RKO (cell line): ENCODE measurements around the gene KCNQ1.

Experiments used
- DNase-seq: peaks from one replicate; pipeline ENCODE4 v3.0.0-alpha.2; 2016; ENCODE audit warnings: low spot score

The KCNQ1 gene

DNA sequence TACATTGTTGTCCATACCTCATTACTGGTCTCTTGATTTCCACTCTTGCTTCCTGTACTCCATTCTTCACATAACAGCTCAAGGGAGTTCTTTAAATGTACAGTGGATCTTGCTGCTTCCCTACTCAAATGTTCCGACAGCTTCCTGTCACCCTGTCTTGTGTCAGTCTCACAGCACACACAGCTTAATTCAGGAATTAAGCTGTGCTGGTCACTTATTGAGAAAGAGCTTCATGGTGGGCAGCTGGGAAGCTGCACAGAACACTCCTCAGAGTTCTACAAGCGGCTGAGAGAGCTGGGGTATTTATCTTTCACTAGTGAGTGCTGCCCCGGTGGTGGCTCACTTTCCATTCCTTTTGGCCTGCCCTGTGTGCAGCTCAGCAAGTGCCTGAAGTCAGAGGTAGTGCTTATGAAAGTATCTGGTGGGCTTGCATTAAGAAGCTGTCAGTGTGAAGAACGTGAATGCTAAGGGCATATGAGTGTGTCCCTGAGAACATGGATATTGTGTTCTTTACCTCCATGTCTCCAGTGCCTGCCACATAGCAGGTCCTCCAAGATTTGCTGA lies 206.3 kb downstream of the KCNQ1 start:
- DNase-seq: no peak

DNA sequence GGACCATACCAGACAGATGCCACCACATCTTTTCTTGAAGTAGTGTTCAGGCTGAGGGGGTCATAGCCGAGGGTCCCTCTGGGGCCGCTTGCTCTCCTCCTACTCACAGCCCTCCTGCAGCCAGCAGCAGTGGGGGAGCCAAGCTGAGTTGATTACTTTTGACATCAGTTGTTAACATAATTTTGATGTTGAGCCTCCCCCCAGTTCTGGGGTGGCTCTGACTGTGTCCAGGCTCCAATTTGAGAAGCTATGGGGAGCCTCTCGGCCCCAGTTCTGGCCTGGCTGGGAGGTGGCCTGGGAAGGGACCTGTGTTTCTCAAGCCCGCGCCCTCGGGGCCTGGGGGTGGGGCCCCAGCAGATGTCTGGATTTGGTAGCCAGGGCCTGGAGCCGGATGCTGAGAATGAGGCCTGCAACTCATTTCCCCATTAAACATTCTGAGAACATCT lies 207.0 kb downstream of the KCNQ1 start:
- no peak for DNase-seq

DNA sequence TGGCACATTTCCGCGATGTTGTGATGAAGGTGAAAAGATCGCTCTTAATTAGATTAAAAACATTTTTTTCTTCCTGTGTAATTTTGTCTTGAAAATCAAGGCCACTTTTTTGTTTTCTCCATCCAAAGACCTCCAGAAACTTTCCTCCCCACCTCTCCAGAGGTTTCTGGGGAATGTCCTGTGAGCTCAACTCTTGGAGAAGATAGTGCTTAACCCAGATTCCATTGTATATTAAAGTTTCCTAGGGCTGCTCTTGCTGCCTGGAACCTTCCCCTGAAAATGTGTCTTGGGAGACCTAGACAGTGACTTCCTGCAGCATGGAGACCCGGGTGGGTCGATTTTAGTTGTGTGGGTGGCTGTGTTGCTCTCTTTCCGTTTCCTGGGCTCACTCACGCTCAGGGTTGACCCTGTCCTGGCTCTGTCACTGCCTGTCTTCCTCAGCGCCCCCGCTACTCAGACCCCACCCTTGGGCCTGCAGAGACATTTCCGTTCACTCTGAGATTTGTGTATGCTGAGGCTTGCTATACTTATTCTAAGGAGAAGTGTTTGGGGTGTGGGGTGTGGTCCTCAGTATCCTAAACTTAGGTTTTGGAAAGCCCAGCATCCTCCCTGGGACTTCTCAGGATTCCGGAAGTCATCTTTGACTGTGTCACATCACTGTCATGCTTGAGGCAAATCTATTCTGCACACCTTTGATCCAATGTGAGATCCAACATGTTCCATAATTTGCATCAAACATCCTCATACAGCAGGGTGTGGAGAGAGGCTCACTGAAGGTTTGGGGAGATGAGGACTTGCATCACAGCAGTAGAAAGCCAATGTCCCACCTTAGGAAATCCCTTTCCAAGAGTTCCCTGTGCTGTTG lies 207.8 kb downstream of the KCNQ1 start:
- no peak for DNase-seq

DNA sequence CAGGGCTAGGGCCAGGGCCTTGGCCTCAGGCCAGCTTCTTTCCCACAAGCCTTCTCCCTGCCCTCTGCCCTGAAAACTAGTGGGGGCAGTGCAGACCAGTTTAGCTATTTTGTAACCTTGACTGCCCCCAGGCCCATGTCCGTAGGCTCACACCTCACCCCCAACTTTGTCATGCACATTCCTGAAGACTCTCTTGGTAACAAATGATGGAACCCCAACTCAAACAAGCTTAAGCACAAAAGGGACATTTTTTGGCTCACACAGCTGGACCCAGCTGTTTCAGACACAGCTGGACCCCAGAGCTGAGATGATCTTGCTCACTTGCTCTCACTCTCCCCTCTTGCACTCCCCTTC lies 208.4 kb downstream of the KCNQ1 start:
- DNase-seq: no peak

DNA sequence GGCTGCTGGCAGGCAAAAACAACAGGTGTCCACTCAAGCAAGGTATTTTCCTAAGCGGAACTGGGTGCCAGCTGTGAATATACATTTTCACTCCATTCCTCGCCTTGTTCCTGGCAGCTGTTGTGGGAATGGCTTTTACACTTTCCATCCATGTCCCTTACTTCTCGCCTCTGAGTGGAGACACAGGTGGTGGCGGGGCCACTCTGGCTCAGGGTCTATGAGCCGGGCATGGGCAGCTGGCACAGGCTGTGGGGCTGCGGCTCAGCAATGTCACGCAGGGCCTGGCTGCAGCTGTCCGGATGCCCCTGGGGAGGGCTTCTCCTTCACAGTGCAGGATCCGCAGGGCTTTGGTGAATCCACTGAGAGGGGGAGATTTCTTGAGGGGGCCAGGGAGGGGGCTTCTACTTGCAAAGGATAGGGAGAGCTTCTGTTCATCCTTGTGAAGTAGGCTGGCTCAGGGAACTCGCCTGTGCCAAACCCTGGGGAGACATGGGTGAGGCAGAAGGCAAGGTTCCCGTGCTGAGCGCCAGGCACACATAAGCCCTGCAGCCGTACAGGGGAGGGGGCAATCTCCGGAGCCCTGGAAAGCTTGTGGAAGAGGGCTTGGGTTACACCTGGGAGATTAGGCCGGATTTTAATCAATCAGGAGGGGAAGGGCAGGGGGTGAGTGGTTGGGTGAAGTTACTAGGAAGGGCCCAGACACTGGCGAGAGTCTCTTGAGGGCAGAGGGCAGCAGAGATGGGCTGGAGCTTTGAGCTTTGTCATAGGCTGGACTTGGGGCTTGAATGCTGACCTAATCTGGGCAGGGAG lies 209.3 kb downstream of the KCNQ1 start:
- DNase-seq: no peak

DNA sequence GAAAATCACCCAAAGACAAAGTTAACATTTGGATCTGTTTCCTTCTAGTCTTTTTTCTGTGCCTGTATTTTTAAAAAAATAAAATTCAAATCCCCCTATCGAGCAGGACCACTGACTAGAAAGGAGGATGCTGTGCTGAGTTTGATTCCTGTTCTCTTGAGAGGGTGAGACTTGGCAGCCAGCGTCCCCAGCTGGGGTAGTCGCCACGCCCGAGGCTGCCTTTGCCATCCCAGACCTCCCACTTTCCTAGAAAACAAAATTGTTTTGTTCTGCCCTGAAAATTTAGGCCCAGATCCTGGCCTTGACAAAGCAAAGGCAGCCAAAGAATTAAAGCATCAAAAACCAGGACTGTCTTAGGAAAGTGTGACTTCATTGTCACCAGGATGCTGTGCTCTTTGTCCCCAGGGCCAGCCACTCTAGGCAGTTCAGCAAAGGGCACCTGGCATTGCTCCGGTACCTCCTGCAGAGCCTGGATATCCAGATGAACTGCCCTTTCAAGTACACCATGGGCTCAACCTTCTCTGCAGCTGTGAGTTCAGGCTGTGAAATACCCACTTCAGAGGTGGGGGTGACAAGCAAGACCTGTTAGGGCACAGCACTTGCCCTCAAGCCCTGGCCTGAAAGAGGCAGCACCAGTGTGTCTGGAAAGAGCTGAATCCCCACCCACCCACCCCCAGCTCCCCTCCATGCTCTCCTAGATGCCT lies 210.4 kb downstream of the KCNQ1 start:
- no peak for DNase-seq

DNA sequence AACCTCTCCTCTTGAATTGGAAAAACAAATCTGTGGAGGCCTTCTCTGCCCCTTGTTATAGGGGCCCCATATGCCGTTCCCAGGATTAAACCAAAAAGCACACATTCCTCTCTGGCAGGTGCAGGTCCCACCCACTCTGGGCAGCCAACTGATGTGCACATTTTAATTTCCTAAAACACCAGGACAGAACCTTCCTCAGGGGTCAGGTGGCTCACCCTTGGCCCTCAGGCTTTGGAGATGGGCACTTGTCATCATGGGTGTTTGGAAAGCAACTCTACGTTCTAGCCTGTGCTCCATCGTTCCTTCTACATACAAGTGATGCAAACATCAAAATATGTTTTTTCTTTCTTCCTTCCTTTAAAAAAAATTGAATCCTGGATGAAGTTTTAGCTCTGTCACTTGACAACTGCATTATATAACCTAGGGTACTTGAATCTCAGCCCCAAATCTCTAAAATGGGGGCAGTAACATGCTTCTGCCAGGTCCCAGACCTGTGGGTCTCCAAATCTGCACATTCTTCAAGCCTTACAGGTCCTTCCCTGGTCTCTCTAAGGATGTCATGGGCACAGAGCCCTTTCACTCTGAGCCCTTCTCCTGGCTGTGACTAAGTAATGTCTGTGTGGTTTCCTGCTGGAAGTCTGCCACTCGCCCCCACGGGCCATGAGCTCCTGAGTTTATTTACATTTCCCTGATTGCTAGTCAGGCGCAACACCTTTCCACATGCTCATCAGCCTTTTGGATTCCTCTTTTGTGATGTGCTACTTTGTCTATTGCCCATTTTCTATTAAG lies 211.2 kb downstream of the KCNQ1 start:
- DNase-seq: no peak

DNA sequence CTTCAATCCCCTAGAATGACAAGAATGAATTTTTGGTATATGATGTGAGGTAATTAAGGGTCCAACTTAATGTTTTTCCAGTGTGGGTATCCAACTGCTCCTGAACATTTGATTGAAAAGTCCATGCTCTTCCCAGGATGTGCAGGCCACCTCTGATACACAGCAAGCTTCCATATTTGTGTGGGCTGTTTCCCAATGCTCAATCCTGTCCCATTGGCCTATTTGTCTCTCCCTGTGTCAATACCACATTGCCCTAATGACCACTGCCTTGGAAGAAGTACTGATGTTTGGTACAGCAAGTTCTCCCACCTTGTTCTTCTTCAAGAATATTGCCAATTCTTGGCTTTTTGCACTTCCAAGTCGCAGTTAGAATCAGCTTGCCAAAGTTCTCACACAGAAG lies 212.1 kb downstream of the KCNQ1 start:
- DNase-seq: no peak

DNA sequence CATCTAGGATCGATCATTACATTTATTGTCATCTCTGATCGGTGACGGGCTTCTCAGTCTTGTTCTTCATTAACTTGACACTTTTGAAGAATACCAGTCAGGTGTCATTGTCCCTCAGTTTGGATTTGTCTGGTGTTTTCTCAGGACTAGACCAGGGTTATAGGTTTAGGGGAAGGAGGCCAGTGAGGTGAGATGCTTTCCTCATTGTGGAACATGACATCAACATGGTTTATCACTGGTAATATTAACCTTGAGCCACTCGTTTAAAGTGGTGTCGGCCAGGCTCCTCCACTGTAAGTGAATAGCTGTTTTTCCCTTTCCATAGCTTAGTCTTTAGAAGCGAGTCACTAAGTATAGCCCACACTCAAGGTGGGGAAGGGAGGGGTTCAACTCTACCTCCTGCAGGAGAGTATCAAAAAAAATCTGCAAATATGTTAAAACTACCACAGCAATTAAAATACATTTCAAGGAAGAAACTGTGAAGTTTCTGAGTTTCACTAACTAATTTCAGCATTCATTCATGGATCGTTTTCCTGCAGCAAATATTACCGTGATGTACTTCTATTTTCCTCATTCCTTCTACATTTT lies 213.0 kb downstream of the KCNQ1 start:
- DNase-seq: no peak

DNA sequence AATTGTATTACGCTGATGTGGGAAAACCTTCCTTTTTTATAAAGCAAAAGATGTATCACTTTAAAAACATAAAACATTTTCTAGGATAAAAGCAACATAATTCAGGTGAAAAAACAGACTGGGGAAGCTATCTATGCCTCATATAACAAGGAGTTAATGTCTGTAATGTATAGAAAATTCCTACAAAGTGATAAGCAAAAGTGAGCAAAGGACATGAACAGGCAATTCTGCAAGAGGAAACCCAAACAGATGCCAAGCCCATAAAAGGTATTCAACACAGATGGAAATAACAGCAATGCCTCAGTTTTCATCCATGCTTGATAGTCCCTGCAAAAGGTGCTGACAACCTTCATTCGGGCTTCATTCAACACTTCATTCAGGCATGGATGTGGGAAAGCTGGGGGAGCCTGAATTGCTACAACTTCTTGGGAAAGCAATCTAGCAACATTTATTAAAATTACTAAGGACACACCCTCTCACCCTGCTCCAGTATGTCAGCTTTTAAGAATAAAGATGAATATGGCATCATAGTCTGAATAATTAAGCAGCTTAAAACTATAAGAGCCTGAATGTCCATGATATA lies 215.6 kb downstream of the KCNQ1 start:
- DNase-seq: no peak

DNA sequence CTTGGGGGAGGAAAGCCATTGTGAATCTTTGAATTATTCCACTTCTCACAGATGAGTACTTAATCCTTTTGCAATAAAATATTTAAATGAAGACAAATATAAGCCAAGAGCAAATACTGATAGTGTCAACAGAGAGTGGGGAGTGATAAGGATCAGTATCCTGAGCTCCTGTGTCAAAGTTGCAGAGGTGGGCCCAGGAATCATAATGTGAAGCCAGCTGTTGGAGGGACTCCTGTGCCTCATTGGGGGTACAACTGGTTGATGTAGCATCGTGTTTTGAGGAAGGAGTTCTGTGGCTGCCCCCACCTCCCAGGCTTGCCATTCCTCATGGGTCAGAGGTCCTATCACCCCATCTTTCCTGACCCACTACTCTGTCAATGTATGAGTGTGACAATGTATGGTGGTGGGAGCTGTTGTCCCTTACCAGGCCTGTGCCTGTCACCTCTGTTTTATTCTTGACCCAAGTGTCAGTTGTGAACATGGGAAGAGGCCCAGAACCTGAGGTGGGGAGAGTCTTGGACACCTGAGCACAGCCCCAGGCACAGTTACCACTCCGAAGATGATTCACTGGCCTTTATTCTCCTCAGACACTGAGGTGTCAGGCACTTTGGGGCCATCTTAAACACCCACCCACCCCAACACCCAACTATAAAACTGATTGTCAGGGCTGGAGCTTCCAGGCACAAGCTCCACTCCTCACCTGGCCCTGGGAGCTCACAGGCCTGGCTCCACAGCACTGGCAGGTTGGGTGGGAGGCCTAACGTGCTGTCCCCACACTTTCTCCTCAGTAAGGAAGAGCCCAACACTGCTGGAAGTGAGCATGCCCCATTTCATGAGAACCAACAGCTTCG lies 216.6 kb downstream of the KCNQ1 start:
- no peak for DNase-seq

DNA sequence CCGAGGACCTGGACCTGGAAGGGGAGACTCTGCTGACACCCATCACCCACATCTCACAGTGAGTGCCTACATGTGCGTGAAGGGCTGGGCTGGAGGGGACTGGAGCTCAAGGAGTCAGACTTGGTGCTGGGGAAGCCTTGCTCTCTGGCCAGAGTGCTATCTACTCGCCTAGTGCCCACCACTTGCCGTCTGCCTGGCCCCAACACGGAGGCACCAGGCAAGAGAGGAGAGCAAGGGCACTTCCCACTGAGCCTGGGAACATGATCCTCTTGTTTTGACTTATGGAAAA lies 217.2 kb downstream of the KCNQ1 start:
- no peak for DNase-seq

DNA sequence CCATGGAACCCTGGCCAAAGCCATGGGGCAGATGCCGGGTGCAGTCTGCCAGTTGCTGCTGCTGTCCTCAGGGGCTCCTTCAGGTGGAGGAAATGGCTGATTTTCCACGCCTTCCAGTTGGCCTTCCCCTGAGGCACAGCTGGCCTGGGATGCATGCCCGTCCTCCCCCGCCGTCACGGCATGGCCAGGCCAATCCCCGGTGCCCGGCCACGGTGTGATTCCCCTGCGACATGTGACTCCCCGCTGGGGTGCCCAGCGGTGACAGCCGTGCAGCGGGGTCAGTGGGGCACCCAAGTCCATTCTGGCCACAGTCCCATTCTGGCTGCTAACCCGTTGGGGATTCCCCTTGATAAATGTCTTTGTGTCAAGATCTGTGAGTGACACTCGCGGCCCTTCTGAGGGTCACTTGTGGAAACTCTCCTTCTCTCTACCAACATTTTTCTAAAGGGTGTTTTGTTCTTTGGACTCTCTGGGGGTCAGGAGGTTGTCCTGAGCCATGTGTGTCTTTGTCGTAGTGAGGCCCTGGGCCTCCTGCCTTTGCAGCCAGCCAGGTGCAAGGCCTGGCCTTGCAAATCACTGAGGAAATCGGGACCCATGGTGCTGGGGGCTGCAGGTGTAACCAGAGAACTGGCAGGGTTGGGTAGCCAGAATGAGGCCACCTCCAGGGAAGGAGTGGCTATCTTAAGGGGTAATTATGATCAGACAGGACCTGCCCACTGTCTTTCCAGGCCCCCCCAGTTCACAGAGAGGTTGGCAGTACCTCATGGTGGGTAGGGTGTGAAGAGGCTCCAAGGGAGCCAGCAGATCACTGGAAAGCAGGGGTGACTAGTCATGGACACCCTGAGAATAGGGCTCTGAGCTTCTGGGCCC lies 217.9 kb downstream of the KCNQ1 start:
- DNase-seq: no peak

DNA sequence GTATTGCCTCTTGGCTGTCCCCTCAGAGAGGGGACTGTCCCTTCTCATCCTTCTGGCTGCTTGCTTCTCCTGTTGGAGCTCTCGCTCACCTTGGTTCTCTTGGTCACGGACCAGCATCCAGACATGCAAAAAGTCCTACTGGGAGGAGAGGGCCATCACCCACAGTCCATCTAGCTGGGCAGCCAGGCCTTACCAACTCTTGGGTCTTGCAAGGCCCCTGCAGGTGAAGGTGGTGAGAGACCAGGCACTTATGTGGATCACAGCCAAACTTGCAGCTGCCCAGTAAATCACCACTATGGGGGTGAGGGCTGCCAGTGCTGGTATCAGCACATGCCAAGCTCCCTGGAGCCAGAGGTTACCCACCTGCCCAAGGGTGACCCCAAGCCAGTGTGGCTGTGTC lies 218.7 kb downstream of the KCNQ1 start:
- no peak for DNase-seq

DNA sequence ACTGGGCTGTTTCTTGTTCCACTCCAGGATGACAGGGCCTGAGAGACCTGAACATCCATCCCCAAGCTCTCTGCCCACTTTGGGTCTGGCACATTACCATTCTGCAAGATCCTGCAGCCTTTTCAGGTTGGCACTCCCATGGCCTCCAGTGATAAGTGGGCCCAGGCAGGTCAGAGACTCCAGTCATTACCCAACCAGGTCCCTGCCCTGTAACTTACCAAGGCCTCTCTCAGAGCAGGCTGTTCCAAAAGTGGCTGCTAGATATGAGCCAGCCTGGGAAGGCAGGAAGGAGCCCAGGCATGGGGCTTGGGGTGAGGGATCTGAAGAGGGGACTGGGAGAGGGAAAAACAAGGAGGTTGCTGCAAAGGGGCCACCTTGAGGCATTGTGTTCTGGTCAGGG lies 219.1 kb downstream of the KCNQ1 start:
- DNase-seq: no peak

DNA sequence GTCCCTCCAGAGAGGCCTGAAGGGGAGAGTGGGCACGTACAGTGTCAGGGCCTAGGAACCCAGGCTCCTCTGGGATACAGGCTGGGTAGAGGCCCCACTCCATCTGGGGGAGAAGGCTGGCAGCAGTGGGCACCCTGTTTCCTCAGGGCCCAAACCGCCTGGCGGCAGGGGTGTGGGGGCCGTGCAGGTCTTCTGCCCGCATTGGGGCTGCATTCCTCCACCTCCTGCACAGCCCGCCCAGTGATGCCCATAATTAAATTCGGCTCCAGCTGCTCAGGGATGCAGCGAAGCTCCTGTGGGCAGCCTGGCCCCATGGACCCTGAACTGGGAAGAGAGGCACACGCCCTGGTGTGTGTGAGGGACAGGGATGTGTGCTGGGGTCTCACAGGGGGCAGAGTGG lies 219.6 kb downstream of the KCNQ1 start:
- no peak for DNase-seq

DNA sequence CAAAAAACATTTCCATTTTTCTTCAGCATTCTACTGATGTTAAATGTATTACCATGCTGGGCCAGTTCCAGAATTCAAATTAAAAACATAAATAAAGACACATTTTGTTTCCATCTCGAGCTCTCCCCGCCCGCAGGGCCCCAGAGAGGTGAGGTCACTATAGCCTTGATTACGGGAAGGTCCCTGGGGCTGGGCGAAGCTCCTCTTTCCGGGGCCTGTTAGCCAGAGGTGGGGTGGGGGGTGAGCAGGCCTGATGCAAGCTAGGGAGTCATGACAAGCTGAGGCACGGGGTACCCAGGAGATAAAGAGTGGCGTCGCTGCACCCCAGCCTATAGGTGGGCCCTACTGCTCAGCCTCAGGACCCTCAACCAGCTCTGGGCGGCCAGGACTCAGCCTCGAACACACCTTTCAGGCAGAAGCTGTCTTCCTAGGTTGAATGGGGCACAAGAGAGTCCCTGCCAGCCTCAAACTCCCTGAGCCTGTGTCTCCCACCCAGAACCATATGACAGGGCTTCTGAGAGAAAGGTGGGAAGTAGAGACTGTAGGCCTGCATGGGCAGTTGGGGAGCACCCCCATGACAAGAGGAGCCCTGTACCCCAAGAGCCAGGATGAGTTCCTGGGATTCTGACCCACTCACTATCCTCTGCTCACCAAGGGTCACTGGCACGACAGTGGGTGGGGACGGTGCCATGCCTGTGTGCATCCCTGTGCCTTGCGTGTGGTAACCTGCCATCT lies 220.2 kb downstream of the KCNQ1 start:
- no peak for DNase-seq
